Activated T-cell treated with anti-CD3 and anti-CD28 coated beads for 4 hours (primary cell): ENCODE measurements around the gene LBHD2.

Source experiments
- DNase-seq: peaks from one replicate; pipeline ENCODE4 v3.0.0-alpha.2; 2020

LBHD2 gene

DNA sequence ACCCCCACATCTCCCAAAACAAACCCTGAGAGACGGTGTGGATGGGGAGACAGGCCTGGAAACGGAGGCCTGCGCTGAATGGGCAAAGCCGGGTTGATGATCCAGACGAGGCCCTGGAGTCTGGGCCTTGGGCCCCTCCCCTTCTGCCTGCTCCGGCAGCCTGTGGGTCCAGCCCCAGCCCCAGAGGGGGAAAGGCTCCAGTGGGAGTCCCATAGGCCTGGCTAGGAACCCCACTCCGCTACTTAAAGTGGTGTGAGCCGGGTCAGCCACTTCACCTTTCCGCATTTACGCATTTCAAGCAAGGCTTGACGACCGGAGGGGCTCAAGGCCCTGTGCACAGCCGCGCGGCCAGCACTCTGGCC is 38.6 kb downstream of the LBHD2 start:
- DNase-seq = no peak

DNA sequence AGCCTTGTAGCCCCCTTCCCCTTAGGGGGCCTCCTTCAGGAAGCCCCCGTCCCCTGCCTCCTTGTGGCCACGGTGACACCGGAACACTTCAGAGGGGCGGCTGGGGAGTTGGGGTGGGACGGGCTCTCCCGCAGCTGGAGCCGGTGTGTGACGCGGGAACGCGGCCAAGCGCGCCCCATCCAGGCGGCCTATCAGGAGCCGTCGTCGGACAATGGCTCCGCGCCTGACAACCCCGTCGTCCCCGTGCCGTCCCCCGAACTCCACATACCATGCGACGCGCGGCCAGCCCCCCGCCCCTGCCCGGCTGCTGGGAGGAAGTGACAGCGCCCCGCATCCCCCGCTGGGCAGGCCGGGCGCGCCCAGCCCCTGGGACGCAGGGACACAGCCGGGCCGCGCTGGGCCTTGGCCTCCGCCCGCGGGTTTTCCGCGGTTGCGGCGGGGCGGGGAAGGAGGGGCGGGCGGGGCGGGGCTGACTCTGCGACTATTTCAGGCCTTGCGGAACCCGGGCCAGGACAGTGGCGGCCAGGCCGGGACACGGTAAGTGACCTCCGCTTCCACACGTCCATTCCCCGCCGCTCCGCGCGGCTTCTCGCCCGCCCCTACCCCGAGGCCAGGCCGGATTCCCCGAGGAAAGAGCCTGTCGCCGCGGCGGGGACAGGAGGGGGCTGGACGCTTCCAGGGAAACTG is 39.1 kb downstream of the LBHD2 start, which contains the start of gene TNFAIP2:
Gene TNFAIP2, plus strand, starts transcription at position 515 of the 687 bp plus-strand sequence. CDS start 2,997 bp downstream, outside the sequence.
- DNase-seq = no peak

DNA sequence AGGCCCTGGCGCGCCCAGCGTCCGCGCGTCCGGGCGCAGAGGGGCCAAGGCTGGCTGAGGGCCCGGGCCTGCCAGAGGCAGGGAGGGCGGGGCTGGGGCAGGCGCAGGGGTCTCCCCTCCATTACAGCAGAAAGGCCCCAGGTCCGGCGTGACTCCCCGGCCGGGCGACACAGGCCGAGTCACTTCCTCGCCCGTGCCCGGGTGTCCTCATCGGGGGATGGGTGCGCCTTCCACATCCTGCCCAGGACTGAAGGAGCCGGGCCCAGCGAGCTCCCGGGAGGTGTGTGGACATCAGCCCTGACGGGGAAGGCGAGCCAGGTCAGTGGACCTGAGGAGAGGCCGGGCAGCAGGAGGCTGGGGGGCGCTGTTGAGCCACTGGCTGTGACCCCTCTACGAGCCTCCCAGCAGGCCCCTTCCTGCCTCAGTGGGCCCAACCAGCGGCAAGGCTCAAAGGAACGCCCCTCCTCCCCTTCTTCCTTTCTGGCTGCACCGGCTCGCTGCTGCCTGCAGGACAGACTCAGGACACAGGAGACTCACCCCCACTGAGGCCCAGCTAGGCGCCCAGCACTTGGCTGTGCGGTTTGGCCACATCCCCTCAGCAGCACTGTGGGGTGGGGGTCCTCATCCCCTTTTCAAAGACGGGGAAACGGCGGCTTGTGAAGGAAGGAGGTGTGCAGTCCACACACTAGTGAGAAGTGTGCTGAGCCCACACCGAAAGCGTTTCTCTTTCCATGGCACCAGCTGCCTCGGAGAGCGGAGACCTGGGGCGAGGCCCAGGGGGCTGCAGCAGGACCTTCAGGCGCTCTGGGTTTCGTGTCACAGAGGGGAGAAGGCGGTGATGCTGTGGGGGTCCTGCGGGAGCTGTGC is 39.9 kb downstream of the LBHD2 start:
- DNase-seq = no peak

DNA sequence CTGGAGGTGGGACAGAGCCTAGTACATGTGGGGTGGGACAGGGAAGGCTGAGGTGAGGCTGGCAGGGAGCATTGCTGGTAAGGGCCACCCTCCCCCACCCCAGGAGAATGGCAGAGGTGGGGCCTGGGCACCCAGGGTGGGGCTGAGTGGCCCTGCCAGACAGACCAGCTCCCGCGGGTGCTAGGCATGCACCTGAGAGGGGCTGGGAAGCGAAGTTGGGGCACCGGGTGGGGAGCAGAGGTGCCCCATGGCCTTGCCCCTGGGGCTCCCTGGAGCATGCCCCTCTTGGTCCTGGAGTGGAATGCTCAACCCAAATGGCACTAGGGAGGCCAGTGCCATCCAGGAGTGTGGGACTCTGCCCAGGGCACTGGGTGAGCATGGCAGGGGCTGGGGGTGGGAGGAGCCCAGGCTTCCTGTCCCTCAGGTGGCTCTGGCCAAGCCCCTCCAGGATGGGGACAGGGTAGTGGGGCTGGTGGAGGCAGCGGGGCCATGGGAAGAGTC is 40.5 kb downstream of the LBHD2 start:
- DNase-seq = no peak

DNA sequence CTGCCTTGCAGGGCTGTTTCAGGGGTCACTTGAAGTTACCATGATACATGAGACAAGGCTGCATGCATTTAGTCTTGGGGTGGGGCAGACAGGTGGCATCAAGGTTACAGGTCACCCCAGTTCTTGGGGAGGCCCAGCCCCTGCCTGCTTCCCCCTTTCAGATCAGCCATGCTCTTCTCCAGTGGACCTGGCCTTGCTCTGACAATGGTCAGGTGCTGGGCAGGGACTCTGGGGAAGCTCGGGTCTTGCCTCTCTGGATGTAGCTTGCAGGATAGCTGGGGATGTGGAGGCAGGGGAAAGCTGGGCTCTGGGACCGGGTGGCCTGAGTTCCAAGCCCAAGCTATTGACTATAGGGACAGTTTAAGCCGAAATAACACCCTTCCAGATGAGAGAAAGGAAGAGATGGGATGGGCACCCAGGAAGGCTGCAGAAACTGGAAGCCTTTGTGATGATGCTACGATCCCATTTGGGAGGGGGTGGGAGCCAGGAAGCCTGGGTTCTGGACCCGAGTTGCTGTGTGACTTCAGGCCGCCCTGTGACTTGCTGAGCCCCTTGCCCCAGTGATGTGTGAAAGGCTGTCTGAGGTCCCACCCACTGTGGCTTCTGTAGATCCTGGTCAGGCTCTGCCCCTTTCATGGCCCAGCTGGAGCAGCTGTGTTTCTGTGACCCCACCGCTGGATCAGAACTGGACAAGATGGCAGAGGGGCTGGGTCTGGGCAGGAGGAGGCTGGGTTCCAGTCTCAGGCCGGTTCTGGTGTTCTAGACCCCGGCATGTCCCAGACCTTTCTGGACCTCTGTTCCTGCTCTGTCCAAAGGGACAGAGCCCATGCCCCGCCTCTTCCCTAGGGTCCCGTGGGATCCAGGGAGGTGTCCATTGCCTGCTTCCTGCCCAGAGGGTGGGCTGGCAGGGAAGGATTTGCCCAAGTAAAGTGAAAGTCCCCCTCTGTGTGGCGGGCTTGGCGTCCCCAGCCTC is 41.4 kb downstream of the LBHD2 start:
- DNase-seq = no peak

DNA sequence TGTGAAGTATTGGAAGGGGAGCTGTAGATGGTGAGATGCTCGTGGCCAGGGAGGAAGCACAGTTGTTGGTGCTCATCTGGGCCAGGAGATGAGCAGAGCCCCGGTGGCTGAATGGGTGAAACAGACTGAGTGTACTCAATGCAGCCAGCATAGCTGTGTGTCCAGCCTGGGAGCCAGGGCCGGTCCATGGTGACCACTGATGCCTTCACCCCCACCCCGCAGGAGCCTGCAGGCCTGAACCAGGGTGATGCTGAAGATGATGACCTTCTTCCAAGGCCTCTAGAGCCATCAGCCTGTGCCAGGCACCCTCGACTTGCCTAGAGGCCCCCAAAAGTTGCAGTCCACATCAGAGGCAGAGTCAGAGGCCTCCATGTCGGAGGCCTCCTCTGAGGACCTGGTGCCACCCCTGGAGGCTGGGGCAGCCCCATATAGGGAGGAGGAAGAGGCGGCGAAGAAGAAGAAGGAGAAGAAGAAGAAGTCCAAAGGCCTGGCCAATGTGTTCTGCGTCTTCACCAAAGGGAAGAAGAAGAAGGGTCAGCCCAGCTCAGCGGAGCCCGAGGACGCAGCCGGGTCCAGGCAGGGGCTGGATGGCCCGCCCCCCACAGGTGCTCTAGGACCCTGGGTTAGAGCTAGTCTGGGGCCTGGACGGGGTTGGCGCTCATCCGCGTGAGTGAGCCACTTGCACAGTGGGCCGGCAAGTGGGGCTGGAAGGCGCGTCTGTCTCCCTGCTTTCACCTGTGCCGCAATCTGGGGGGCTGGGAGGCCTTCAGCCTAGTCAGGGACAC is 42.3 kb downstream of the LBHD2 start:
- no peak for DNase-seq

DNA sequence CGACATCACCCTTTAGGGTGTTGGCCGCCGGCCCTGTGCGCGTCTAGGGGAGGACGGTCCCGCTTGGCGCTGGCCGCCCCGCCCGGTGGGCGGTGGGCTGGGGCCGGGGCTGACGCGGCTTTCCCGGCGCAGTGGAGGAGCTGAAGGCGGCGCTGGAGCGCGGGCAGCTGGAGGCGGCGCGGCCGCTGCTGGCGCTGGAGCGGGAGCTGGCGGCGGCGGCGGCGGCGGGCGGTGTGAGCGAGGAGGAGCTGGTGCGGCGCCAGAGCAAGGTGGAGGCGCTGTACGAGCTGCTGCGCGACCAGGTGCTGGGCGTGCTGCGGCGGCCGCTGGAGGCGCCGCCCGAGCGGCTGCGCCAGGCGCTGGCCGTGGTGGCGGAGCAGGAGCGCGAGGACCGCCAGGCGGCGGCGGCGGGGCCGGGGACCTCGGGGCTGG is 42.9 kb downstream of the LBHD2 start:
- no peak for DNase-seq

DNA sequence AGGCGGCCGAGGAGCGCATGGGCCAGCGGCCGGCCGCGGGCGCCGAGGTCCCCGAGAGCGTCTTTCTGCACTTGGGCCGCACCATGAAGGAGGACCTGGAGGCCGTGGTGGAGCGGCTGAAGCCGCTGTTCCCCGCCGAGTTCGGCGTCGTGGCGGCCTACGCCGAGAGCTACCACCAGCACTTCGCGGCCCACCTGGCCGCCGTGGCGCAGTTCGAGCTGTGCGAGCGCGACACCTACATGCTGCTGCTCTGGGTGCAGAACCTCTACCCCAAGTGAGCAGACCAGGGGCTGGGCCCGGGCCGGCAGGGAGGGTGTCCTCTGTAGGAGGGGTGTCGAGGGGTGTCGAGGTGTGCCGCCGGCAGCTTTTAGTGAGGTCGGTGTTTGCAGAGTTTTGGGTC is 43.3 kb downstream of the LBHD2 start:
- no peak for DNase-seq

DNA sequence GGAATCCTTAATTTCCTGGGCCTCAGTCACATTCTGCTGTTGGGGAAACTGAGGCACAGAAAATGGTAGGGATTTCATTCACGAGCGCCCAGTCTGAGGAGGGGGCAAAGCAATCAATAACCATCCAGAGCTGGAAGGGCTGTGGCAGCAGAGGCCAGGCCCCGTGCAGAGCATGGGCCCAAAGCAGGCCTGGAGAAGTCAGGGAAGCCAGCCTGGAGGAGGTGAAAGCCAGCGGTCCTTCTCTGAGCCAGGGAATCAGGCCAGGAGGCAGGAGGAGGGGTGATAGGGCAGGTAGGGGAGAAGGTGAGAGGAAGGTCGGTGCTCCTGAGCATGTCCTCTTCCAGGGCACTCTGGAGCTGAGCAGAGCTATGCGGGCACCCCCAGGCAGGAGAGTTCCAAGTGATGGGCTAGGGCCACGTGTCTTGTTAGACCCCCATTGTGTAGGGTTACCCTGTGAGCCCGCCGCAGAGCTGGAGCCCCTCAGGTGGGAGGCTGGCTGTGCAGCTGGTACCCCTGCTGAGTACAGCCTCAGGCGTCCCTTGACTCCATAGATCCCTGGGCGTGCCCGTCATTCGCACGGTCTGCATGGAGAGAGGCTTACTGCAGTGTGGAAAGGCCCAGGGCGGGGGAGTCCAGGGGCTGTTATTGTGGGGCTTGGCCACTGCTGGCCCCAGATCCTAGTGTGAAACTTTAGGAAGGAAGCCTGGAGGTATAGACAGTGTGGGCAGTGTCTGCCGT is 44.0 kb downstream of the LBHD2 start:
- no peak for DNase-seq

DNA sequence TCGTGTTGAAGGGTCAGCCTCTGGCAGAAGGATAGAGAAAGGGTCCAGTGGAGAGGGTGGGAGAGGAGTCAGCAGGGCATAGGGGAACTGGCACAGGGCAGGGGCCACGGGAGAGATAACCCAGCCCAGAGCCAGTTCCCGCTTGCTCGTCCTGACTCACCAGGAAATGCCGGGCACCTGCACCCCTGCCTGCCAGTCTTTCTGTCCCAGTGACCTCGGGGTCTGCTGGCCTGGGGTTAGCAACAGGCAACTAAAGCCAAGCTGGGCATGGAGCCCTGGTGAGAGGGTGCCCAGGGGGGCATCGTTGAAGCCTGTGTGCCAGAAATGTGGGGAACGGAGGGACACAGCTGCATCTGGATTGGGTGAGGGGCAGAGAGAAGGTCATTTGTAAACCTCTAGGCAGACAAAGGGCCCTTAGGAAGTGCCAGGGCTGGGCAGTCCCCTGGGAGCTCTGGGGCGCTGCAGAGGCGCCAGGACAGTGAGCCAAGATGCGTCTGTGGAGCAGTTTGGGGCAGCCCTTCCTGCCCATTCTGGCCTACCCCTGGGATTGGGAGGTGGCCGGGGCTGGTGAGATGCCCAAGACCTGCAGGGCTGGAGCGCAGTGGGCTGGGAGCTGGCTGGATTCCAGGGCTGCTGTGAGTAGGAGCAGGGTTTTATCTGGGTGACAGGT is 44.8 kb downstream of the LBHD2 start:
- no peak for DNase-seq

DNA sequence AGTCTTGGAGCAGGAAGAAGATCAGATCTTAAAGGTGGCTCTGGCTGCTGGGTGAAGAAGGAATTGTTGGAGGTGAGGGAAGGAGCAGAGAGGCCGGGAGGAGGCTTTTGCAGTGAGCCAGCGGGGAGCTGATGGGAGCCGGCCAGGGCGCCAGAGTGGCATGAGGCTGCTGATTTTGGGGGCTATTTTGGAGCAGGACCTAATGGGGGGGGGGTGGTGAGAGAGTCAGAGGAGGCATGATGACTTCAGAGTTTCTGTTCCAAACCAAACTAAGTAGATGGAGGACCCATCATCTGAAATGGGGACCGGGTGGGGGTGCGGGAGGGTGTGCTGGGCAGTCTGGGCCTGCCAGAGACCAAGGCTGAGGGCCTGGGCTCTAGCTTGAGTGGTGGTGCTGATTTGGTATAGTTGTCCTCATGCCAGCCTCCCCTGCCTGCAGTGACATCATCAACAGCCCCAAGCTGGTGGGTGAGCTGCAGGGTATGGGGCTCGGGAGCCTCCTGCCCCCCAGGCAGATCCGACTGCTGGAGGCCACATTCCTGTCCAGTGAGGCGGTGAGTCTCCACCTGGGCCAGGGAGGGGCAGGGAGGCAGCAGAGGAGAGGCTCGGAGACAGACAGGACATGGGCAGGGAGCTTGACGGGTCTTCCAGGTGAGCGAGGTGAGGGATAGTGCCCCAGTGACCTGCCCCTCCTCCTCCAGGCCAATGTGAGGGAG is 45.4 kb downstream of the LBHD2 start:
- no peak for DNase-seq

DNA sequence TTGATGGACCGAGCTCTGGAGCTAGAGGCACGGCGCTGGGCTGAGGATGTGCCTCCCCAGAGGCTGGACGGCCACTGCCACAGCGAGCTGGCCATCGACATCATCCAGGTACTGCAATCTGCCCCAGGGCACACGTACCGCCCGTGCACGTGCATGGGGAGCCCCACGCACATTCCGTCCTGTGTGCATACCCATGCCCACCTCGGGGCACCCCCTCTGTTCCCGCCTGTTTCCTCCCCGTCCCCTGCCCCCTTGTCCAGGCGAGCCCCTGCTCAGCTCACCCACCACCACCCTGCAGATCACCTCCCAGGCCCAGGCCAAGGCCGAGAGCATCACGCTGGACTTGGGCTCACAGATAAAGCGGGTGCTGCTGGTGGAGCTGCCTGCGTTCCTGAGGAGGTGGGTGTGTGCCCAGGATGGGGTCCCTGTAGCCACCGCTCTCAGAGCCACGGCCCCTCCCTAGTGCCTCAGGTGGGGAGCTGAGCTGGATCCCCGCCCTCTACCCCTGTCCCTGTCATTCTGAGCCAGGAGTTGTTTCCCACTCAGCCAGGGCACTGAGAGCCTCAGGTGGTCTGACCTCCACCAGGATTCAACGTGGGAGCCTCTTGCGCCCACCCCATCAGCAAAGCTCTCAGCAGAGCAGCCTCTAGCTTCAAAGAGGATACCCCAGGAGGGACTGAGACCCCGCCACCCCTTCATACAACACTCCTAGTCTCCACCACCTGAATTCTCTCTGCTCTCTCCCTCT is 46.2 kb downstream of the LBHD2 start:
- no peak for DNase-seq

DNA sequence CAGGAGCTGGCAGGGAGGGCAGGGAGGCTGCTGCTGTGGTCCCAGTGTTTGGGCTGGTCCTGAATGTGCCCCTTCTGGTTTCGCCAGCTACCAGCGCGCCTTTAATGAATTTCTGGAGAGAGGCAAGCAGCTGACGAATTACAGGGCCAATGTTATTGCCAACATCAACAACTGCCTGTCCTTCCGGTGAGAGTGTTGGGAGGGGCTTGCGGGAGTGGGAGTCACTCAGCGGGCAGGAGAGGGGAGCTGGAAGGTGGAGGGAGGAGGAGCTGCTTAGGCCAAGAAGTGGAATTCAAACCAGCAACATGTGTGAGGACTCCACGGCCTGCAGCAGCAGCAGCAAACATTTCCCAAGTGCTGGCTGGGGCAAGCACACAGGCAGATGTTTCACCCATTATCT is 47.0 kb downstream of the LBHD2 start:
- no peak for DNase-seq

DNA sequence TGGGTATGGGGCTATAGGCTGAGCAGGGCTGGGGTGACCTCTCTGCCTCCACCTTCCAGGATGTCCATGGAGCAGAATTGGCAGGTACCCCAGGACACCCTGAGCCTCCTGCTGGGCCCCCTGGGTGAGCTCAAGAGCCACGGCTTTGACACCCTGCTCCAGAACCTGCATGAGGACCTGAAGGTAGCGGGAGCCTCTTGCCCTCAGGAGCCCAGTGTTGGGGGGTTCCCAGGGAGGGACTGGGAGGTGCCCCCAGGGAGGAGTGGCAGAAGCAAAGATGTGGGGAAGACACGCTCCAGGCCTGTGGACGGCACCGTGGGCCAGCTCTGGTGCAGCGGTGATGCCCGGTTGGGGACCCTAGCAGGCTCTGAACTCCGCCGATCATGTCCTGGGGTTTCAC is 47.6 kb downstream of the LBHD2 start:
- no peak for DNase-seq

DNA sequence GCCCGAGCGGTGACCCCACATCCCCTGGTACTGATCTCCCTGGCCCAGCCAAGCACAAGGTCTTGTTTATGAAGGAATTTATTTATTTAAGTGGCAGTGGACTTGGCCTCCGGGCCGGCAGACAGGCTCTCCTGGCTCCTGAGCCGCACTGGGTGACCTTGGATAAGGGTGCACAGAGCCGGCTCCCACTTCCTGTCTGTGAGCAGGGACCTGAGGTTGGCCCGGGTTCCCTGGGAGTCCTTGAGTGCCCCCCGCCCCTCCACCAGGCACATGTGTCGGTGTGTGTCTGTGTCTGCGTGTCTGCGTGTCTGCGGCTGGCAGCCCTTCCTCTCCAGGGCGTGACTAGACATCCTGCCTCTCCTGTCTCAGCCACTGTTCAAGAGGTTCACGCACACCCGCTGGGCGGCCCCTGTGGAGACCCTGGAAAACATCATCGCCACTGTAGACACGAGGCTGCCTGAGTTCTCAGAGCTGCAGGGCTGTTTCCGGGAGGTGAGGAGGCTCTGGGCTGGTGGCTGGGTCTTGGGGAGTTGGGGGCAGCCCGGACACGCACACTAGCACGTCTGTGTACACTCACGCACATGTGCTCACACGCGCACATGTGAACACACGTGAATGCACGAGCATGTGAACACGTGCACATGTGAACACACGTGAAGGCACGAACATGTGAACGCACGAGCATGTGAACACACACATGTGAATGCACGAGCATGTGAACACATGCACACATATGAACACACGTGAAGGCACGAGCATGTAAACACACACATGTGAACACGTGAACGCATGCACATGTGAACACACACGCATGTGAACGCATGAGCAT is 48.6 kb downstream of the LBHD2 start:
- DNase-seq = no peak

DNA sequence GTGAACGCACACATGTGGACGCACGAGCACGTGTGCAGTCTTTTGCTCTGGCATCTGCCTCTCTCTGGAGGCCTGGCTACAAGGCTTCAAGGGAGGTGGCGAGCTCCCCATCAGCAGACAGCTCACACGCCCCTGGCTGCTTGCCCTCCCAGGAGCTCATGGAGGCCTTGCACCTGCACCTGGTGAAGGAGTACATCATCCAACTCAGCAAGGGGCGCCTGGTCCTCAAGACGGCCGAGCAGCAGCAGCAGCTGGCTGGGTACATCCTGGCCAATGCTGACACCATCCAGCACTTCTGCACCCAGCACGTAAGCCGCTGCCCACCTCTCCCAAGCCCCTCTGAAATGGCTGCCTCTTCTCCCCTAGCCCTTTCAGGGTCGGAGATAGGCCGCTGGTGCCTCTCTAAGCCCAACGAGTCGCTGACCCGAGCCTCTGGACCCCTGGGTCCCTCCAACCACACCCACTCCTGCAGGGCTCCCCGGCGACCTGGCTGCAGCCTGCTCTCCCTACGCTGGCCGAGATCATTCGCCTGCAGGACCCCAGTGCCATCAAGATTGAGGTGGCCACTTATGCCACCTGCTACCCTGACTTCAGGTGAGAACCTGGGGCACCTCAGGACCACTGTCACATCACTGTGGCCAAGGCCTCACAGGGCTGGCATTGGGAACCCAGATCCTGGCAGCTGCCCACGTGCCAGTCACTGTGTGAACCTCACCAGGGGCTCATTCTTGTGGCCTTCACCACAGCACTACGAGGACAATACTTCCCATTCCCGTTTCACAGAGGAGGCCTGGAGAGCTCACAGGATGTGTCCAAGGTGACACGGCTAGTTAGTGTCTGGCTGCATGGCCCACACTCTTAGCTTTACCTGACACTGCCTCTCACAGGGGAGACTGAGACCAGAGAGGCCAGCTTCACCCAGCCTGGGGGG is 49.5 kb downstream of the LBHD2 start:
- no peak for DNase-seq

DNA sequence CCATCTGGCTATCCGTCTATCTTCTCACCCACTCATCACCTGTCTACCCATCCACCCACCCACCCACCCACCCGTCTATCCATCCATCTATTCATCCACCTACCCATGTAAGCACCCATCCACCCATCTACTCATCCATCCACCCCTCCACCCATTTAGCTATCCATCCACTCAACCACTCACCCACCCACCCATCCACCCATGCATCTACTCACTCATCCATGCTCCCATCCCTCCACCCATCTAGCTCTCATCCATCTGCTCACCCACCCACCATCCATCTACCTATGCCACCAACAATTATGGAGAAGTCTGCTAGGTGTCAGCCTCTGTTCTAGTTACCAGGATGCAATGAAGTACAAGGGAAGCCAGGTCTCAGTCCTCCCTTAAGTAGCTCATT is 50.4 kb downstream of the LBHD2 start:
- DNase-seq = no peak
